Activated CD8-positive, alpha-beta memory T cell treated with anti-CD3 and anti-CD28 coated beads, Interleukin-2, amount 50 U/mL, for 24 hours (primary cell): Measurements from ENCODE around the gene SOS2.

ENCODE experiments used
- DNase-seq: peaks from one replicate; pipeline ENCODE4 v3.0.0-alpha.2; 2020; ENCODE audit errors: extremely low read depth

The SOS2 gene

DNA sequence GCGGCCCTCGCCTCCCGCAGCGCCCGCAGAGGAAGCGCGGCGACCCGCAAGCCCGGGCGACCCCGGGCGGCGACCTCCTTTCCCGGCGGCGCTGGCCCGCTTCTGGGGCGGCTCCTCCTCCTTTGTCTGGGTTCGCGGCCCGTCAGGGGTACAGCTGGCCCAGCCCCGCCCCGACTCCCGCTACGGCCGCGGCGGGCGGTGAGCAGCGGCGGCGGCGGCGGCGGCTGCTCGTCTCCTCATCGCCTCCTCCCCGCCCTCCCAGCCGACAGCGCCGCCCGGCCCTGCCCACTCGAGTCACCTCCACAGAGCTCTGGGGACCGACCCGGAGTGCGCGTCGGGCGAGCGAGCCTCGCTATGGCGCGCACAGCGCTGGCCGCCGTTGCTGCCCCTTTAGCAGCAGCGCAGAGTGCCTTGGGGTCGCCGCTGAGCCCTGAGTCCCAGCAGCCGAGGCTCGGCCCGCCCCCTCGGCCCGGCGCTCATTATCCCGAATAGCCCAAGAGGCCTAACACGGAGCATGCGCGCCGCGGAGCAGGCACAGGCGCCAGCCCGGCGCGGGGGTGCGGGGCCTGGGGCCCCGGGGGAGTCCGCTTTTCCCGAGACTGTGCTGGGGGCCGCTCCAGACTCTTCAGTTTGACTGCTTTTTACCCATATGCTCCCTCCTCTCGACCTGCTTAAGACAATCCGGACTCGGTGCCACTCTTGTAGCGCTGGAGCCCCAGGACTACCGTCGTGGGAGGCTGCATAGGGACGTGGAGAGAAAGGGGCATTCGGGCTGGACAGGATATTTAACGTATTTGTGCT, at the start of gene SOS2:
Gene SOS2 (minus strand): TSS at position 104 of the 801 bp plus-strand sequence. CDS start 295 bp downstream, outside the sequence.
- DNase-seq: peak; percentile 49

DNA sequence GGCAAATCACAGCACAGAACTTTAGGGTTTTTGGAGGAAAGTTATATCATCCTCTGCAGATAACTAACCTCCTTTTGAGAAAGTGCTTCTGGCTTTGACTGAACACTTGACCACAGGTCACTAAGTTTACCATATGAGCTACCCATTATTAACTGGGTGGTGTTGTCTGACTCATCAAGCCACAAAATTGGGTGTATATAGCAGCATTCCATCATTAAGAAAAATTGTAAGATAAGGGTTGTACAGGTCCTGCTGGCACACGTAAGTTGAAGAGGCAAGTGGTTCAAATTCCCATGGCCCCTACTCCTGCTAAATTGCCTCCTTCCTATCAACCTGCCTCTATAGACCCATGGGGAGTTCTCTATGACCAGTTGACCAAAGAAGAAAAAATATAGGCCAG, 41.1 kb upstream of the SOS2 start:
- no peak for DNase-seq

DNA sequence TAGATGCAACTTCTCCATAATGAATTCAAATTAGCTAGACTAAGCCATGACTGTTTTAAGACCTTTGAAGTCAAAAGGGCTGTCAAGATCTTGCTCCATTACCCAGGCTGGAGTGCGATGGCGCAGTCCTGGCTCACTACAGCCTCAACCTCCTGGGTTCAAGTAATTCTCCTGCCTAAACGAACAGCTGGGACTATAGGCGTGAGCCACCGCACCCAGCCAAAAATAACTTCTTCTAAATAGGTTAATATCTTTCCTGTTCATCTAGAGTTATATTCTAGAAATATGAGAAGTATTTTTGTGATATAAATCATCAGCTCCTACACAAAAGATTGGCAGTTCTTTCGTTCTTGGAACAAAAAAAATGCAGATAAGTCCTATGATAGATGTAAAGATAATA, 39.6 kb upstream of the SOS2 start:
- DNase-seq: no peak

DNA sequence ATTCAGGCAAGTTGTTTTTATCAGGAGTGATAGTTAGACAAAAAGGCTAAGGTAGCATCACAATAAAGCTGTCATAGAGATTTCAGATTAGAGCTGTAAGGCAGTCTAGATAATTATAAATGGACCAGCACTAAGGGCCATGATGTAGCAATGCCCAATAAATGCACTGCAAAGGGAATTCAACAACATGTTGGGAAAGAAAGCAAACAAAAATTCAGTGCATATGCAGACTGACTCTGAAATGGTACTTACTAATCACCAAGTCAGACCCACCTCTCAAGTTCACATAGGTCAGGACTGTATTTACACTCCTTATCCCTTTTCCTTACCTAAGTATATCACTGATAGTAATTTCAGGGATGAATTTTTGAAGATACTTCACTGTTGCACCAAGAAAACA, 33.7 kb upstream of the SOS2 start:
- DNase-seq: no peak

DNA sequence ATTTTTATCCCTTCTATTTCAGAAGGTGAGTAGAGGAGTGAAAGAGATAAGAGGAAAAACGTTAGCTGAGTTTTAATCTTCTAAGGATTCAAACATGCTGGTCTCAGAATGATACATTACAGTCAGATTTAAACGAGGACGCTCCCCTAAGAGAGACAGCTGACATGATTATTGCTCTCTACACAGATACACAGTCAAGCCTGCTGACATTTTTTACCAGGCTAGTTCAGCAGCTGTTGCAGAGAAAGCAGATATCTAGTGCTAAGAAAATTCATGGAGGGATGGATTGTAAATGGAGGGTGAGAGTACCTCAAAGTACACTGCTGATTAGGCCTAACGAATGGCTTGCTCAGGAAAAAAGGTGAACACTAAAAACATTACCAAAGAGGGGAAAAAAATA, 31.9 kb upstream of the SOS2 start:
- no peak for DNase-seq

DNA sequence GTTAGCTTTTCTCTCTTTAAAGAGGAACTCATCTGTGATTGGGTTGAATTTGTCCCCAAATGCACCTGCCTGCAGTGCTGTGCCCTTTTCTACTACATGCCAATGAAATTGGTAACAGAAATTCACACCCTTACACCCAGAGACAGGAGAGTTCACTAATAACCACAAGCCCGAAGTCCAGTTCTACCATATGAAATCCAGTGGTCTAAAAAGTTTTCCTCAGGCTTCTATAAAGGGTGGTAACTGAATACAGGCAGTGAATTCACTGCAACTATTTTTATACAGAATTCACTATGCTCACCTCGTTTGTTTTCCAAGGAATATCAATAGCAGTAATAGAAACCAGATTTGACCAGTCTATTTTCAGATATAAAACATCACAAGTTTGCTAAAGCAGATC, 31.5 kb upstream of the SOS2 start:
- DNase-seq: no peak

DNA sequence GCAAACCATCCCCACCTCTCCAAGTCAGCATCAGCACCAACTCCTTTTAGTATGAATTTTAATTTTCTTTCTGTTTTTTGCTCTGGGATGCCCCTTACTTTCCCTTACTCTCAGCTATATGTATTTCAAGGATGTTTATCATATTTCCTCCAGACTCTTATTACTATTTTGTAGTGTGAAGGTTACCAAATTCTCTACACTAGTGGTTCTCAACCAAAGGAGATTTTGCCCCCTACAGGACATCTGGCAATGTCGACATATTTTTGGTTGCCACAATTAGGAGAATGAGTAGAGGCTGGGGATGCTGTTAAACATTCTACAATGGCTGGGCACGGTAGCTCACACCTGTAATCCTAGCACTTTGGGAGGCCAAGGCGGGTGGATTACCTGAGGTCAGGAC, 29.1 kb upstream of the SOS2 start:
- no peak for DNase-seq

DNA sequence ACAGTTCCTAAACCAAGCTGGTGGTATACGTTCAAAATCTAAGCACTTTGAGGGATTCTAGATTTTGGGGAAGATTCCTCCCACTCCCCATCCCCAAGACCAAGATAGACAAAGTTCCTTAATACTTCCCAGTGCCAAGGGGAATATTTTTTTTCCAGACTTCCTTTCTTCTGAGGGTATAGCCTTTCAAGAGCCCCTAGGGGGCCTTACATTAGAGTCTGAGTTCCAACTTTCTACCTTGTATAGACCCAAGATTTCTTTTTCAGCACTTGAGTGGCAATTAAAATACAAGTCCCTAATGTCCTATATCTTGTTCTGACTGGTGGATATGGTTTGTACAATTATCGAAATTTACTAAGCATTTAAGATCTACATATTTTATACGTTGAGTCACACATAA, 28.7 kb upstream of the SOS2 start:
- DNase-seq: no peak

DNA sequence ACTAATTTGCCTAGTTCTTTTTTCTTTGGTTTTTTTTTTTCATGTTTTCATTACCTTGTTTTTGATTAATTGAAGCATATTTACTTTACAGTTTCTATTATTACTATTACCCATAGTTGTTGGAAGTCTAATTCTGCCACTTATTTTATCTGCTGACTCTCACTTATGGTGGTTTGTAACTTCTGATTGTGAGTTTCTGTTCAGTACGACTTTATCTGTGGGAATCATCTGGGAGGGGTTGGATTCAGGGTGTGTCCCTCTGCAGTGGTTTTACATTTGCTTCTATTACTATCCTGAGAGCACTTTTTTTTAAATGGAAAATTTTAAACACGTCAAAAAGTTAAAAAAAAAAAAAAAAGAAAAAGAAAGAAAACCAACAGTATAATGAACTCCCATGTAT, 26.4 kb upstream of the SOS2 start:
- DNase-seq: no peak

DNA sequence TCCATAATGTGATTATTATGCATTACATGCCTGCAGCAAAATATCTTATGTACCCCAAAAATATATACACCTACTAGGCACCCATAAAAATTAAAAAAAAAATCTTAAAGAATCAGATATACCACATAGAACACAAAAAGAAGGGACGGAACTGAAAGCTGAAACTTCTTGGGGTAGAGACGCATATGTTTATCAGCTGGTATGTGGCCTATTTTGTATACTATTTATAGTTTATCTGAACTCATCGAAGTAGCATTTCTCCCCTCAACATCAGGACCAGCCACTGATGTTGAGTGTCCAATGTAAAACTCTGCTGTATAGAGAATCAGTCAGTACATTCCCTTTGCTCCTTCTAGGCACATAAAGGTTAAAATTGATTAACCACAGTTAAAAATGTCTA, 22.9 kb upstream of the SOS2 start:
- DNase-seq: no peak

DNA sequence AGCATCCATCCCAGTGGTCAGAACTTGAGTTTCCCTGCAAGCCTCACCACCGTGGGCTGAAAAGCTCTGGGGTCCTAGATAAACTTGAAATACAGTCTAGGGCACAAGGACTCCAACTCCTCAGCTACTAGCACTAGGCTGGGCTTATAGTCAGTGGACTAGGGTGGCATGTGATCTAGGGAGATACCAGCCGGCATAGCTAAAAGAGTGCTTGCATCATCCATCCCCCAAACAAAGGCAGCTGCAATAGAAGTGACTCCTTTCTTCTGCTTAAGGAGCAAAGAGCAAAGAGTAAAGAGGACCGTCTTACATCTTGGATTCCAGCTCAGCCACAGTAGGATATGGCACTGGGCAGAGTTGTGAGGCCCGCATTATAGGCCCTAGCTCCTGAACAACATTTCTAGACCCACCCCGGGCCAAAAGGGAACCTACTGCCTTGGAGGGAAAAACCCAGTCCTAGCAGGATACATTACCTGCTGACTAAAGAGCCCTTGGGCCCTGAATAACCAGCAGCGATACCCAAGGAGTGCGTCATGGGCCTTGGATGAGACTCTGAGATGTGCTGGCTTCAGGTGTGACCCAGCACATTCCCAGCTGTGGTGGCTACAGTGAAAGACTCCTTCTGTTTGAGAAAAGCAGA, 17.9 kb upstream of the SOS2 start:
- DNase-seq: no peak

DNA sequence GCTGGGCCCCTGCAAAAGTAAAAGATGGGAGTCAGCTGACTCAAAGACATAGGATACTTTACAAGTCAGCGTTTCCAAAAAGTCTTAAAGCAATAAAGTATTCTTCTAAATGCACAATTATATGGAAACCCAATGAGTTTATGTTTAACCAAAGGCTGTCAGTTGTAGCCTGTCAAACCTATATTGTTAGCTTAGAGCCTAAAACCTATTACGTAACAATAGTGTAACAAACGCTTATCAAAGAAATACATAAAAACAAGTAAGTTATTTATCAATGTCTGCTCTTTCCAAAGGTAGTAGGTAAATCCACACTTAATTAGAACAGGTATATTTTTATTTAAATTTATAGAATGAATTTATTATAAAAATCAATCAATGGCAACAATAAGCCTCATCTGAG, 15.9 kb upstream of the SOS2 start:
- DNase-seq: no peak

DNA sequence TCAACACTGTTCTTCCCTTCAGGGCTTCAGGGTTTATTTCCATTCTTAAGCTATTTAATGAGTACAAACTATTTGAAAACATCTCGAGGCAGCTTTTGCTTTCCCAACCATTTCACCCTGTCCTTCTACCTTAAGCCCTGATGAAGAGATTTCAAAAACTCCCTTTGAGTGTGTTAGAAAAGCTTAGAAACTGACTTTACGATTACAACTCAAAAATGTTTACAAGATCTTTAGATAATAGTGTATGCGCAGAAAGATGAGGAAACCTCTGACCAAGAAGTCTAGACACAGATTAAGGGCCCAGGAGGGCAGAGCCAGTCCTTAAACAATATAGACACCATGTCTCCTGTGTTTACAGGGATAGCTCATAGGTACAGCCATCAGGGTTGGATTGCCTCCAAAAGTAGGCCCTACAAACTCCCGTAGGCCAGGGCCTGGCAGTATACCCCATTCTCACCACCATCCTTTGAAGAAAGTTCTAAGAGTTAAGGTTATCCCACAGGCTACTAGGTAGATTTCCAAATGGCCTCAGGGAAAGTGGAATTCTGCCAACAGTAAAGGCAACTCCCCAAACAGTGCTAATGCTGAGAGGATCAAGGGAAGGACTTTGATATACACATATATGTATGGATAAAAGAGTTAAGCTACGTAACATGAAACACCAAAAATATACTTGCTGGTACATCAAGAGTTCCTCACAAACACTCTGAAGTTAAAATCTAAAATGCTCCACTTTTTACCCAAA, 11.4 kb upstream of the SOS2 start:
- no peak for DNase-seq

DNA sequence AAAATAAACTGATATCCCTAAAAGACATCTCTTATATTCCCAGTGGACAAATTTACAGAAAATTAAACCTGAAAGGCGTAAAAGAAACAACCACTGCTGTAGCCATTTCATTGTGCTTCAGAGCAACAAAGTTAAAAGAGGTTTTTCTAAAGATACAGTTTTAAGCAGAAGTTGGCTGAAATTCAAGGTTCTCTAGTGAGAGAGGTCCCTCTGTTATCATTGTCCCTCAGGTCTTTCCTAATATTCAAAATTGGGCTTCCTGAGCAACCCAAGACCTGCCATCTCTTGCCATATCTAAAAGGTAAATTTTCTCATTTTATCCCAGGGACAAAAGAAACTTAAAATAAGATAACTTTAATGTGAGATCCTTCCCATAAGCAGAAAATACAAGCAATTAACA, 10.7 kb upstream of the SOS2 start:
- DNase-seq: no peak

DNA sequence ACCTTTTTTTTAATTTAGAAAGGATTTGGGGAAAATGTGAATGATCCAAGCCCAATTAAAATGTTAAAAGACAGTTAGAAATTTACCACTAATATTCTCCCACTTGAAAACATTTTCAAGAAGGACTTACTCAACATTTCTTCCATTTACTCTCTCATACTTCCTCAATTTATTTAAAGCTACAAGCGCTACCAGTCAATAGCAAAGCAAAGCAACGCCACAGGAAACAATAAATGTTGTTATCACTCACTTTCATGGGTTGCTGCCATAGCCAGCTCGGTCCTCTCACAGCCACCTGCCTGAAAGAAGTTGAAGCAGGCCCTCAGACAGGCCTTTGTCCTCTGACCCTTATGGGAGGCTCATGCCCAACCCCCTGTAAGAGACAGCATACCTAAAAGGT, 6.0 kb upstream of the SOS2 start:
- no peak for DNase-seq

DNA sequence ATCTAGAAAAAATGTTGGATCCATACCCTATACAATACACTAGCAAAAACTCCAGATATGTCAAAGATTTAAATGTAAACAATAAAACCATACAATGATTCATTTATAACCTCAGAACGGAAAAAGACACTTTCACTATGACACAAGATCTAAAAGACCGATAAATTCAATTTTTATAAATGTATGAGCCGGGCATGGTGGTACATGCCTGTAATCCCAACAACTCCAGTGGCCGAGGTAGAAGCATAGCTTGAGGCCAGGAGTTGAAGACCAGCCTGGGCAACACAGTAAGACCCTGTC, 2.5 kb upstream of the SOS2 start:
- DNase-seq: no peak

DNA sequence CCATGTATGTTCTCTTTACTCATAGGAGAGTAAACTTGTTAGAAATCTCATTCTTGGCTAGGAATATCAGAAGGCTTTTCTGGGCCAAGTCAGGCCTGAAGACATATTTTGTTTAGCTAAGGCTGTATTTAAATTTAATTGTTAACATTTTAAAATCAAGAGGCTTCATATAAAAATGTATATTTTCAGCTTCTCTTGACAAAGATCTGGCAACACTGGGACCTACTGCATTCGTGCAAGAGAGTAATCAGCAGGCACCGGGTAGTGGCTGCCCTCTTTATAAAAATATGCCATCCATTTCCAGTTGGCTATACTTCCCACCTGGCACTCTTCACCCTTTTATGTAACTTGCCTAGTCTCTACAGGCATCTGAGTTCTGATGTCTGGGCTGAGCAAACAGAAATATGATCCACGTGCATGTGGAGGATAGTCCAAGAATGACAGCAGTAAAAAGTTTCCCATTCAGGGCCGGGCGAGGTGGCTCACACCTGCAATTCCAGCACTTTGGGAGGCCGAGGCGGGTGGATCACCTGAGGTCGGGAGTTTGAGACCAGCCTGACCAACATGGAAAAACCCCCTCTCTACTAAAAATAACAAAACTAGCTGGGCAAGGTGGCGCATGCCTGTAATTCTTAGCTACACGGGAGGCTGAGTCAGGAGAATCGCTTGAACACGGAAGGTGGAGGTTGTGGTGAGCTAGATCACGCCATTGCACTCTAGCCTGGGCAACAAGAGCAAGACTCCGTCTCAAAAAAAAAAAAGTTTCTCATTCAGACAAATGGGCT, 2.0 kb upstream of the SOS2 start:
- DNase-seq: no peak

DNA sequence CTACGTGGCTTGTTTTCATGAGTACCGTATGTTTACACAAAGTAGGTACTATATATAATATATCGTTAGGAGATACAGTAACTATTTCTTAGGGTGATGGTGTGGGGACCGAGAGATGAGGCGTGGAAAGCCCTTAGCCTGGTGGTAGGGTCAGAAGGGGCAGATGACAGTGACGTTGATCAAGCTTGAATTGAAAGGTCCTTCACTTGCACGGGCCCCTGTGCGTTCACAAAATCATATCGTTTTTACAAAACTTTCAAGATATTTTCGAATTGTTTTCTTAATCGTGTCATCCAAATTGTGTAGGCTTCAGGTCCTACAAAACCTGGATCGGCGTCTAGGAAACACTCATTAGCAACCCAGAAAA, 881 bp upstream of the SOS2 start:
- no peak for DNase-seq

DNA sequence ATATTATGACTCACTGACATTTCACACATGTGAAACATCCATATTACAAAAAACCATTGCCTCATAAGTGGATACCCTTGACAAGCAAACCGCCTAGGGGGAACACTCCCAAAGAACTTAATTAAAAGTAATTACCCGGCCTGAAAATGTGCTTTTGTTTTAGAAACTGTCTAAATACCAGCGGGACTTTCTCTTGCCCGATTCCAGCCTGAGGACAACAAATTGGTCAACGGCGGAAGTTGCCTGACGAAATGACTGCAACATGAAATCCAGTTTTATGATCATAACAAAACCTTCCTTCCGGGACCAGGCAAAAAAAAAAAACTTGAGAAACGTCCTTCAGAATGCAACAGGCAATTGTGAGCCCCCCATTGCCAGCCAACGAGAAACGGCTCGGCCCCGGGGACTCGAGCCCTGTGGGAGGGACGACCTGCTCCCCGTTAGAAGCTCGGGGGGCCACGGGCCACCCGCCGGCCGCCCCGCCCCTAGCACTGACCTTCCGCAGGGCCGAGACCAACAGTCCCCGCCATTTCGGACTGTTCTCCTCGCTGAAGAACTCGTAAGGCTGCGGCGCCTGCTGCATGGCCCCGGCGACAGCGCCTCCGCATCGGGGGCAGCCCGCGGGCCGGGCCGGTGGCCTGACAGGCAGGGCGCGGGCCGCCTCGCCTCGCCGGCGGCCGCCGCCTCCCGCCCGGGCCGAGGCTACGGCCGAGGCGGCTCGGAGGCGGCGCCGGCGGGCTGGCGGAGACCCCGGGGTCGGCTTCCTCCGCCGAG, 490 bp downstream of the SOS2 start:
- no peak for DNase-seq

DNA sequence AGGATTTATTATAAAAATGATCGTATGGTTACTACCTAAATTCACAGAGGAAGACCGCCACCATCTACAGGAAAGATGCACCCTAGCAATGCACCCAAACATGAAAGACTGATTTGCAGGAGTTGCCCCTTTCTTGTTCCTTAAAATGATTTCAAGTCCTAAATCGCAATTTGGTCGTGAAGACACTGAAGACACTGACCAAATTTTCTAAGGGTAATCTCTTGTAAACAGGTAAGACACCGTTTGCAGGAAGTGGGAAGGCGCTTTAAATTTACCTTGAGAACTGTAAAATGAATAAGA, 1.0 kb downstream of the SOS2 start:
- no peak for DNase-seq

DNA sequence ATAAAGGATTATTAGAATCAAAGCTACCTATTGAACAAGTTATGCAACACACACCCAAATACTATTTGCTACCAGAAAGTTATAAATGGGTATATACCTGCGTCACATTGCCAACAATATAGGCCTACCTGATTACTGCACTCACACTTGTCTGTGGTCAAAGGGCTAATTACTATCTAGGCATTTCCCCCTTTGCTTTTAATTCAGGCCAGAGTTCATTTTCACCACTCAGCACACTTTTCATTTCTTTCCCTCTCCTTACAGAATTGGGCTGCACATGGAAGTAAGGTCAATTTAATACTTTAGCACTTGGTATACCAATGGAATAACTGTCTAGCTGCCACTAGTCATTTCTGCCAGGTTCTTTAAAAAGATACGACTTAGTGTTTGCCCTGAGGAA, 1.7 kb downstream of the SOS2 start:
- no peak for DNase-seq

DNA sequence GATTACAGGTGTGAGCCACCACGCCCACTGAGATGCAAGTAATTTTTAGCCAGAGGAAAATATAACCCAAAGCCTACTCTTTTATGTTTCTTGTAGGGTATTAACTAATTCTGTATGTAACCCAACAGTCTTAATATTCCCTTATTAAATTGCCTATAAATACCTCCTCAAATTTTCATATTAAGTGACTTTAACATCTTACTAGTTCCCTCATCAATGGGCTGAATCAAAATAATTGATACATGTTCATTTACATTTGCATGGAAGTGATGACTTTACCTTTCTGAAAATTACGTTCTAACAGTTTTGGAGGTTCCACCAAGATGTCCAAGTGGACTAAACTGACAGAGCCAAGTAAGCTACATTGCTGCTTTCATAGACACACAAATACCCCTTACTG, 3.1 kb downstream of the SOS2 start:
- no peak for DNase-seq
